ENCODE results near the gene SCN11A.

- TF ChIP-seq CTCF (IDR thresholded peaks at IDR 0.05 in 4 of 5, conservative IDR thresholded peaks at IDR 0.05 in 1 of 5) (no peak), POLR2A (IDR thresholded peaks at IDR 0.05) (no peak)
These were observed 46.4 kb downstream of the SCN11A start for GRCh38 chr3:39005295-39005694.
